ENCODE measurements around the gene ZNF200.

DNA sequence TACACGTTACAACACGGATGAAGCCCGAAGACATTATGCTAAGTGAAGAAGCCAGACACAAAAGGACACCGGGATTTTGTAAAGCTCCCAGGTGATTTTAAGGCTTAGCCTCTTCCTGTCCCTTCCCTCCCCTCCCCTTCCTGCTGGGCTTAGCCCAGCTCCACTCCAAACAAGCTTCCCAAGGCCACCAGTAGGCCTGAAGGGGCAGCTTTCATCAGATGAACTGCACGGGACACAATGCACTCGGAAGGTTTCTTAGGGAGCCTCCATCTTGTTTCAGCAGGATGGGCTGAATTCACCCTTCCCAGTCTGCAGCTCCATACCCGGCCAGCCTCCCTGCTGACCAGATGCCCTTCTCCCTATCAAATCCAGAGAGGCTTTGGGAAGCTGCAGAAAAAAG lies 11.0 kb upstream of the ZNF200 start:
- TF ChIP-seq REST (IDR thresholded peaks at IDR 0.05; ENCODE audit: insufficient read depth in 1 of 2, low read depth in 2 of 2, low read length in 2 of 2): no peak
- TF ChIP-seq POLR2AphosphoS5 (IDR thresholded peaks at IDR 0.05; ENCODE audit: low read depth, low read length): no peak
- no peak for TF ChIP-seq TAF1 (IDR thresholded peaks at IDR 0.05; ENCODE audit: borderline replicate concordance, insufficient read depth, low read length)
- TF ChIP-seq SIN3A (IDR thresholded peaks at IDR 0.05; ENCODE audit: borderline replicate concordance, insufficient read depth, low read length): no peak

Data from PFSK-1 (cell line).